Prostate gland (tissue), 2 donors: ENCODE measurements around the gene SBNO1.

Source experiments
- POLR2A ChIP-seq: fragments of 450-650 bp; IDR thresholded peaks from one replicate; pipeline ENCODE4 v1.6.1; 2016; ENCODE audit warnings: antibody characterized with exemption, mild to moderate bottlenecking
- TF ChIP-seq, protein P1 (sequence below), 4 experiments: fragments of 200-600 bp in 2 of 4; fragments of 450-650 bp in 2 of 4; sonication (generic) in 2 of 4; IDR thresholded peaks; 1 replicate in 3 of 4; 2 replicates in 1 of 4; pipeline ENCODE4 v1.5.1; 2016 to 2019; ENCODE audit warnings: antibody characterized with exemption in 4 of 4, mild to moderate bottlenecking in 2 of 4, moderate library complexity in 2 of 4

DNA sequence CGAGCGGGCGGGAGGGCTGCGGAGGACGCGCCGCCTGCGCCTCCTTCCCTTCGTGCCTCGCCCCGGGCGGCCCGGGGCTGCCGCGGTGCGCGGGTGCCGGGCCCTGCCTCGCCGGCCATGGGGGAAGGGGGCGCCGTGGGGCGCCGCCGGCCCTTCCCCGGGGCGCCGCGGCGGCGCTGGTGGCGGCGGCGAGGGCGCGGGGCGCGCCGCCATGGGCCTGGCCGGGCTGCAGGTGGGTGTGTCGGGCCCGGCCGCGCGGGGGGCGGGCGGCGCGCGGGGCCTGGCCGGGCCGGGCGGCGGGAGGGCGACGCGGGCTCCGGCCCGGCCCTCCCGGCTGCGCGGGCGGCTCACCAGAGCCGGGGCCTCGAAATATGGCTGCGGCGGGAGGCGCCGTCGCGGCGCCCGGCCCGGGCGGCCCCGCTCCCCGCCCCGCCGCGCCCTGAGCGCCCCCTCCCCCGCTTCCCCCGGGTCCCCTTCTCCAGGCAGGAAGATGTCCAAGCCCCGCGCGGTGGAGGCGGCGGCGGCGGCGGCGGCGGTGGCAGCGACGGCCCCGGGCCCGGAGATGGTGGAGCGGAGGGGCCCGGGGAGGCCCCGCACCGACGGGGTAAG lies 24.4 kb upstream of the SBNO1 start:
- TF ChIP-seq POLR2A = no peak
- TF ChIP-seq, protein P1, sequence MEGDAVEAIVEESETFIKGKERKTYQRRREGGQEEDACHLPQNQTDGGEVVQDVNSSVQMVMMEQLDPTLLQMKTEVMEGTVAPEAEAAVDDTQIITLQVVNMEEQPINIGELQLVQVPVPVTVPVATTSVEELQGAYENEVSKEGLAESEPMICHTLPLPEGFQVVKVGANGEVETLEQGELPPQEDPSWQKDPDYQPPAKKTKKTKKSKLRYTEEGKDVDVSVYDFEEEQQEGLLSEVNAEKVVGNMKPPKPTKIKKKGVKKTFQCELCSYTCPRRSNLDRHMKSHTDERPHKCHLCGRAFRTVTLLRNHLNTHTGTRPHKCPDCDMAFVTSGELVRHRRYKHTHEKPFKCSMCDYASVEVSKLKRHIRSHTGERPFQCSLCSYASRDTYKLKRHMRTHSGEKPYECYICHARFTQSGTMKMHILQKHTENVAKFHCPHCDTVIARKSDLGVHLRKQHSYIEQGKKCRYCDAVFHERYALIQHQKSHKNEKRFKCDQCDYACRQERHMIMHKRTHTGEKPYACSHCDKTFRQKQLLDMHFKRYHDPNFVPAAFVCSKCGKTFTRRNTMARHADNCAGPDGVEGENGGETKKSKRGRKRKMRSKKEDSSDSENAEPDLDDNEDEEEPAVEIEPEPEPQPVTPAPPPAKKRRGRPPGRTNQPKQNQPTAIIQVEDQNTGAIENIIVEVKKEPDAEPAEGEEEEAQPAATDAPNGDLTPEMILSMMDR (IDR thresholded peaks at IDR 0.05) = no peak
